Posterior vena cava (tissue), 2 donors: ENCODE results near the gene KRTAP6-2. TPM values are rescaled to one million over a fixed set of nuclear protein-coding genes. Genes with fewer than 3 reads are reported as not detected.

Experiments
- DNase-seq: peaks from one replicate; pipeline ENCODE4 v3.0.0-alpha.2; 2020; ENCODE audit warnings: low spot score
- intact Hi-C, 2 donors: fragments of 100-400 bp; cut with DNase I; formaldehyde crosslinking; loops; one replicate each; pipeline versions ENCODE4 v1.14.1 to v1.14.2; 2022 to 2023
- total RNA-seq, 2 donors: library from RNA; stranded (reverse); fragmentation: NEBNext Ultra II Directional; extraction: Animal tissue kit (Norgen Biotek cat#: 25700); gene quantifications; one replicate each; pipeline ENCODE4 v1.2.1, GENCODE V29; 2021
- donor health status: DM: yes; HTN: yes; CAD: no.
- donor health status: DM: yes; HTN: yes; CAD: no.

Gene KRTAP6-2
- total RNA-seq, 2 donors from 2014 or later = not detected

- intact Hi-C loops = loop anchor here in 1 of 2 donors (1.0 kb wide), 1 partner anchor 11 kb away; no protein-coding TSS in a partner anchor
Observed at GRCh38 chr21:30580132-30580531, 18.6 kb downstream of the KRTAP6-2 start.

GRCh38 chr21:30579346-30579745, 19.4 kb downstream of the KRTAP6-2 start:
- DNase-seq = no peak
- intact Hi-C loops = no loop called here

More at GRCh38 chr21:30580132-30580531, 18.6 kb downstream of the KRTAP6-2 start:
- DNase-seq = no peak

DNA sequence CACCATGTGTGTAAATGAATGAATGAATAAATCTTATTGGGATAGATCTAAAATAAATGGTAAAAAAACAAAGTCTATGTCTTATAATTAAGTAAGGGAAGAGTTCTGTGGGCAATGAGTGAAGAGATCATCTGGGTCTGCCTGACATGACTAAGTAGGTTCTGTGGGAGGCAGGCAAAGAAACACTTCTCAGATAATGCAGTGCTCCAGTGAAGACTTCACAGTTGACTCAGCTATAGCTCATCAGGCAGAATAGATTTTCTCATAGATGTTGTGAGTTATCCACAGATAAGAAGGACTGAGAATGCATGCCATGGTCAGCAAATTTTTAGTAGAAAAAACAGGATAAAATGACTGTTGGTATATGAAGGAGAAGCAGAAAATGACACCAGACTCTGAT, 20.9 kb downstream of the KRTAP6-2 start:
- DNase-seq = no peak
- intact Hi-C loops = no loop called here

- DNase-seq = no peak
- intact Hi-C loops = no loop called here
Observed at GRCh38 chr21:30567617-30568016, 31.1 kb downstream of the KRTAP6-2 start.

DNA sequence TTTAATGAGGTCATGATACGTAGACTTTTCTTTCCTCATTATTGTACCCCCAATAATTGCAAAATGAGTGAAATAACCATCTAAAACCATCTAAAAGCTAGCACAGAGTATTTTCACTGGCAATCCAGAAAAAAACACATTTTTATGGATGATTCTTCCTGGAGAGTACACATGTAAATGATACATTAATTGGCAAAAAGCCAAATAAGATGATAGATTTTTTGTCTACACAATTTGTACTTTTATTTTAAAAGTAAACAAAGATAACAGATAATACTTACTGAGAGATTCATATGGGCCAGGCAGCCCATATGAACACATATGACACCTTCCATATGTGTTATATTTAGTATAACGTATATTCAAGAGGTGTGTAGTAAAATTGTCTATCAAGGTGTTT, 35.1 kb downstream of the KRTAP6-2 start:
- DNase-seq = no peak
- intact Hi-C loops = no loop called here

GRCh38 chr21:30563072-30563471, 35.6 kb downstream of the KRTAP6-2 start:
- intact Hi-C loops = no loop called here
- no peak for DNase-seq

GRCh38 chr21:30561957-30562356, 36.7 kb downstream of the KRTAP6-2 start:
- intact Hi-C loops = no loop called here
- DNase-seq = no peak

GRCh38 chr21:30561264-30561895, 37.3 kb downstream of the KRTAP6-2 start, which contains the start of gene KRTAP19-7:
KRTAP19-7 (minus strand) TSS chr21:30561314; CDS start chr21:30561289, 25 bp downstream.
- DNase-seq = no peak
- intact Hi-C loops = no loop called here

DNA sequence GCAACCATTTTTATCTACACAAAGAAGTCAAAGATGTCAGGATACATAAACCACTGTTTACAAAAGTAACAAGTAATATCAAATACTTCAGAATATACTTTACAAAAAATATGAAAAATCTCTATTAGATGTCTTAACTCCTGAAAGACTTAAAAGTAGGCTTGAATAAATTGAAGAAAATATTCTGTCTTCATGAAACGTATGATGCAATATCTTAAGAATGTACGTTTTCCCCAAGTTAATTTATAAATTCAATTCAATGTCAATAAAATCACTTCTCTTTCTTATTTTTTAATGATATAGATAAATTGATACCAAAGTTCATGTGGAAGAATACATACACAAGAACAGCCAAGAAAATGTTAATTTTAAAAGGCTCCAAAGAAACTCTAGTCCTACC, 43.6 kb downstream of the KRTAP6-2 start:
- DNase-seq = no peak
- intact Hi-C loops = no loop called here

- intact Hi-C loops = no loop called here
- no peak for DNase-seq
Observed at GRCh38 chr21:30552782-30553181, 45.9 kb downstream of the KRTAP6-2 start.

Other genes starting within 250 kb of the KRTAP6-2 start
- not detected for gene KRTAP13-2, start 226.6 kb downstream of the KRTAP6-2 start, total RNA-seq
- gene KRTAP13-1, start 202.9 kb downstream of the KRTAP6-2 start, total RNA-seq = not detected
- gene KRTAP13-3, start 173.0 kb downstream of the KRTAP6-2 start, total RNA-seq = not detected
- not detected for gene KRTAP13-4, start 168.7 kb downstream of the KRTAP6-2 start, total RNA-seq
- not detected for gene KRTAP15-1, start 158.6 kb downstream of the KRTAP6-2 start, total RNA-seq
- gene KRTAP19-1, start 118.5 kb downstream of the KRTAP6-2 start, total RNA-seq = not detected
- gene KRTAP19-2, start 111.5 kb downstream of the KRTAP6-2 start, total RNA-seq = not detected
- not detected for gene KRTAP19-3, start 106.9 kb downstream of the KRTAP6-2 start, total RNA-seq
- not detected for gene KRTAP19-4, start 101.7 kb downstream of the KRTAP6-2 start, total RNA-seq
- not detected for gene KRTAP19-5, start 96.8 kb downstream of the KRTAP6-2 start, total RNA-seq
- not detected for gene KRTAP19-6, start 57.0 kb downstream of the KRTAP6-2 start, total RNA-seq
- gene KRTAP19-7, start 37.6 kb downstream of the KRTAP6-2 start, total RNA-seq = not detected
- gene KRTAP22-2, start 8.5 kb downstream of the KRTAP6-2 start, total RNA-seq = not detected
- not detected for gene KRTAP6-3, start 6.5 kb downstream of the KRTAP6-2 start, total RNA-seq
- not detected for gene KRTAP22-1, start 2.2 kb upstream of the KRTAP6-2 start, total RNA-seq
- gene KRTAP6-1, start 15.0 kb upstream of the KRTAP6-2 start, total RNA-seq = not detected
- not detected for gene KRTAP20-1, start 17.5 kb upstream of the KRTAP6-2 start, total RNA-seq
- gene KRTAP20-4, start 21.7 kb upstream of the KRTAP6-2 start, total RNA-seq = not detected
- not detected for gene KRTAP20-2, start 36.3 kb upstream of the KRTAP6-2 start, total RNA-seq
- gene KRTAP20-3, start 44.0 kb upstream of the KRTAP6-2 start, total RNA-seq = not detected
- gene KRTAP21-3, start 119.9 kb upstream of the KRTAP6-2 start, total RNA-seq = not detected
- not detected for gene KRTAP21-2, start 148.4 kb upstream of the KRTAP6-2 start, total RNA-seq
- gene KRTAP21-1, start 156.5 kb upstream of the KRTAP6-2 start, total RNA-seq = not detected
- not detected for gene KRTAP8-1, start 214.4 kb upstream of the KRTAP6-2 start, total RNA-seq
- not detected for gene KRTAP7-1, start 230.9 kb upstream of the KRTAP6-2 start, total RNA-seq